ENCODE measurements around the gene TRIM36. TPM values are rescaled to one million over a fixed set of nuclear protein-coding genes. Genes with fewer than 3 reads are reported as not detected.

TRIM36 gene
- total and polyA plus RNA-seq, 7 donors, result 0.66 to 18.0 (median 3.2) TPM; not detected in 1

DNA sequence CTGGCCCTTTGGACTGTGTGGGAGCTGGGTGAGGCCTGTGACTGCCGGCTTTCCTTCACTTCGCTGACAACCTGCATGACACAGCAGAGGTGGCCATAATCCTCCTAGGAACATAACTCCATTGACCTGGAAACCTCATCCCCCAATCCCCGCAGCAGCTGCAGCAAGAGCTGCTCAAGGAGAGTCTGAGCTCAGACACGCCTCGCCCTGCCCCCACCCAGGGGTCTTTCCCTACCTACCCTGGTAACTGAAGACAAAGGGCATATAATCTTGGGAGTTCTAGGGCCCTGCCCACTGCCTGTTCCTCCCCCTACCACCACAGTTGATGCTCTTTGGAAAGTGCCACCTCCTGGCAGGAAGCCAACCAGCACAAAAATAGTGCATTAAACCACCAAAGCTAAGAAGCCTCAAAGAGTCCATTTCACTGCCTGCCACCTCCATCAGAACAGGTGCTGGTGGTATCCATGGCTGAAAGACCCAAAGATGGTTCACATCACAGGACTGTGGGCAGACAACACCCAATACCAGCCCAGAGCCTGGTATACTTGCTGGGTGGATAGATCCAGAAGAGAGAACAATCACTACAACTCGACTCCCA lies 18.4 kb downstream of the TRIM36 start:
- intact Hi-C loops (cut with DNase I), result no loop called here
- Histone ChIP-seq H3K4me3 (no peak overlapping the region), H3K4me1 (no peaks in the 10 kb centered on the region), H3K9me3 (peaks cover 0 to 5% (median 3%) of the 10 kb centered on the region in 4 donors), H3K27ac (no peak overlapping the region), H3K36me3 (no peaks in the 10 kb centered on the region), H3K27me3 (no peaks in the 10 kb centered on the region)
- no peak for DNase-seq
- TF ChIP-seq POLR2AphosphoS5 (IDR thresholded peaks at IDR 0.05), result no peak
- no peak for TF ChIP-seq POLR2A (IDR thresholded peaks at IDR 0.05)
- TF ChIP-seq EP300 (IDR thresholded peaks at IDR 0.05), result no peak
- TF ChIP-seq, protein P1, sequence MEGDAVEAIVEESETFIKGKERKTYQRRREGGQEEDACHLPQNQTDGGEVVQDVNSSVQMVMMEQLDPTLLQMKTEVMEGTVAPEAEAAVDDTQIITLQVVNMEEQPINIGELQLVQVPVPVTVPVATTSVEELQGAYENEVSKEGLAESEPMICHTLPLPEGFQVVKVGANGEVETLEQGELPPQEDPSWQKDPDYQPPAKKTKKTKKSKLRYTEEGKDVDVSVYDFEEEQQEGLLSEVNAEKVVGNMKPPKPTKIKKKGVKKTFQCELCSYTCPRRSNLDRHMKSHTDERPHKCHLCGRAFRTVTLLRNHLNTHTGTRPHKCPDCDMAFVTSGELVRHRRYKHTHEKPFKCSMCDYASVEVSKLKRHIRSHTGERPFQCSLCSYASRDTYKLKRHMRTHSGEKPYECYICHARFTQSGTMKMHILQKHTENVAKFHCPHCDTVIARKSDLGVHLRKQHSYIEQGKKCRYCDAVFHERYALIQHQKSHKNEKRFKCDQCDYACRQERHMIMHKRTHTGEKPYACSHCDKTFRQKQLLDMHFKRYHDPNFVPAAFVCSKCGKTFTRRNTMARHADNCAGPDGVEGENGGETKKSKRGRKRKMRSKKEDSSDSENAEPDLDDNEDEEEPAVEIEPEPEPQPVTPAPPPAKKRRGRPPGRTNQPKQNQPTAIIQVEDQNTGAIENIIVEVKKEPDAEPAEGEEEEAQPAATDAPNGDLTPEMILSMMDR (IDR thresholded peaks at IDR 0.05), result no peak
- 93 to 96% methylated on average over 6 of the region's 6 CpGs for WGBS, 2 donors

DNA sequence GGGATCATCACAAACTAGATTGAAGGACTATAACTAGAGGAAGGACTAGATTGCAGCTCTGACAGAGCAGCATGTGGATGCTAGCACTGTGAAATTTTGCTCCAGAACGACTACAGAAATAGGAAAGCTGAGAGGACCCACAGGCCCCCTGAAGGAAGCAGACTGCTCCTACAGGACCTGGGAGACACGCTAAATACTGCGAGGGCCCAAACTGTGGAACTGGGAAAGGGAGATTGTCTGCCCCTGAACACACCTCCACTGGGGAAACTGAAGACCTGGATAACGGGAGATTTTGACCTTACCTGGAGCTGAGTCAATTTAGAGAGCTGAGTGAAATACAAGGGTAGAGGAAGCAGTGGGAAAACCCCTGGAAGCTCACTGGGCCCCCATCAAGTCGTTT lies 19.2 kb downstream of the TRIM36 start:
- H3K36me3 ChIP-seq, result no peaks in the 10 kb centered on the region
- 87 to 90% methylated on average over 5 of the region's 5 CpGs for WGBS, 2 donors
- TF ChIP-seq POLR2A (IDR thresholded peaks at IDR 0.05), result no peak

DNA sequence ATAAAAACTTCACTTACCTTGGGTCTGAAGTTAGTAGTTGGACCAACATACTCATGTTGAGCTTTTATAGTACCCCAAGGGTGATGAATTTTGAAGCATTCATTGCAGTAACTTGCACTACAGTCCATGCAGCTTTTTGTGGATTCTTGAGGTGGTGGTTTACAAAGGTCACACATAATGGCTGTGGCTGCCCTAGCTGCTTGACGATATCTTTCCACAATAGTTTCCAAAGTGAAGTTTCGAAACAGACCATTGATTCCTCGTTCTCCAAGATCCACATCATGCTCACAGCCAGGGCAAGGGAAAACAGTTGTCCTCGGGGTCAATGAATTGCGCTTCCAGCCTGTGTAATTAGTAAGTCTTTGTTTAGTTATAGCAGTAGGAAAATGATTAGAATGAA lies 22.7 kb downstream of the TRIM36 start:
- TF ChIP-seq, protein P1 (IDR thresholded peaks at IDR 0.05), result no peak
- TF ChIP-seq EP300 (IDR thresholded peaks at IDR 0.05) (no peak), POLR2AphosphoS5 (IDR thresholded peaks at IDR 0.05) (no peak), POLR2A (IDR thresholded peaks at IDR 0.05) (no peak)
- no peak for DNase-seq
- Histone ChIP-seq H3K4me1 (no peaks in the 10 kb centered on the region), H3K36me3 (no peaks in the 10 kb centered on the region), H3K27me3 (no peaks in the 10 kb centered on the region), H3K4me3 (no peak overlapping the region), H3K9me3 (peaks cover 0 to under 1% (median 0%) of the 10 kb centered on the region in 4 donors), H3K27ac (no peak overlapping the region)
- intact Hi-C loops (cut with DNase I), result no loop called here
- 84 to 90% methylated on average over 5 of the region's 5 CpGs for WGBS, 2 donors

More for the DNA sequence above, 19.2 kb downstream of the TRIM36 start:
- H3K27ac ChIP-seq, result no peak overlapping the region
- peaks cover 0 to 5% (median 2%) of the 10 kb centered on the region in 4 donors for H3K9me3 ChIP-seq
- no peak overlapping the region for H3K4me3 ChIP-seq
- no peaks in the 10 kb centered on the region for H3K4me1 ChIP-seq
- H3K27me3 ChIP-seq, result no peaks in the 10 kb centered on the region
- DNase-seq, result no peak
- intact Hi-C loops (cut with DNase I), result no loop called here

DNA sequence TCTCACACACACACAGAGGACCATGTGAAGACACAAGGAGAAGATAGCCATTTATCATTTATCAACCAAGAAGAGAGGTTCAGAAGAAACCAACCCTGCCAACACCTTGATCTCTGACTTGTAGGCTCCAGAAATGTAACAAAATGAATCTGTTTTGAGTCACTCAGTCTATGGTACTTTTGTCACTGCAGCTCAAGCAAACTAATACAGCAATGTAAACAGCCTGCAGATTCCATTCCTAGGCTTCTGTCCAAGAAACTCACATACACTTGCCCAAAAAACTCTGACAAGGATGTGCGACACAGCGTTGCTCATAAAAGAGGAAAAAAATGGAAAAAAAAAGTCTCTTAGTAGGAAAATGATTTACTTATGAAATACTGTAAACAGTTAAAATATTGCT lies 33.4 kb downstream of the TRIM36 start:
- no peak for DNase-seq
- Histone ChIP-seq H3K27me3 (no peaks in the 10 kb centered on the region), H3K36me3 (no peaks in the 10 kb centered on the region), H3K27ac (no peak overlapping the region), H3K4me1 (no peaks in the 10 kb centered on the region), H3K9me3 (no peaks in the 10 kb centered on the region), H3K4me3 (no peak overlapping the region)
- intact Hi-C loops (cut with DNase I), result no loop called here
- TF ChIP-seq POLR2AphosphoS5 (IDR thresholded peaks at IDR 0.05) (no peak), POLR2A (IDR thresholded peaks at IDR 0.05) (no peak)
- 89 to 92% methylated on average over 2 of the region's 2 CpGs for WGBS, 2 donors

DNA sequence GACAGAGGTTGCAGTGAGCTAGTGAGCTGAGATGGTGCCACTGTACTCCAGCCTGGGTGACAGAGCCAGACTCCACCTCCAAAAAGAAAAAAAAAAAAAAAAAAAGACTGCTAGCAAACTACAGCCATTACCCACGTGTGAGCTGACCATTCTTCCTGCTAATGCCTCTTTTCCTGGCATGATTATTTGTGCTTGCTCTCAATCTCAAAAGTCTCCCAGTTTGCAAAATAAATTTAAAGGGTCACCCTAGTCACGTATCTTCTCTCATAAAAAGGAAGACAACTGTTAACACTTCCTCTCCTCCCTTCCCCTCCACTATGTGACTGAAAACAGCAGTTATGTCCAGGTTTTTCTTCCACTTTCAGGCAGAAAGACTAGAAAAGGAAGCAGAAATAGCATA lies 37.2 kb downstream of the TRIM36 start:
- 37 to 68% methylated on average over 2 of the region's 2 CpGs for WGBS, 2 donors
- no peaks in the 10 kb centered on the region for H3K9me3 ChIP-seq
- no peak for DNase-seq
- H3K4me1 ChIP-seq, result no peaks in the 10 kb centered on the region
- TF ChIP-seq POLR2A (IDR thresholded peaks at IDR 0.05) (no peak), EP300 (IDR thresholded peaks at IDR 0.05) (no peak), POLR2AphosphoS5 (IDR thresholded peaks at IDR 0.05) (no peak)
- TF ChIP-seq, protein P1 (IDR thresholded peaks at IDR 0.05), result no peak
- H3K36me3 ChIP-seq, result no peaks in the 10 kb centered on the region
- H3K27me3 ChIP-seq, result no peaks in the 10 kb centered on the region
- intact Hi-C loops (cut with DNase I), result no loop called here
- H3K27ac ChIP-seq, result no peak overlapping the region
- no peak overlapping the region for H3K4me3 ChIP-seq

DNA sequence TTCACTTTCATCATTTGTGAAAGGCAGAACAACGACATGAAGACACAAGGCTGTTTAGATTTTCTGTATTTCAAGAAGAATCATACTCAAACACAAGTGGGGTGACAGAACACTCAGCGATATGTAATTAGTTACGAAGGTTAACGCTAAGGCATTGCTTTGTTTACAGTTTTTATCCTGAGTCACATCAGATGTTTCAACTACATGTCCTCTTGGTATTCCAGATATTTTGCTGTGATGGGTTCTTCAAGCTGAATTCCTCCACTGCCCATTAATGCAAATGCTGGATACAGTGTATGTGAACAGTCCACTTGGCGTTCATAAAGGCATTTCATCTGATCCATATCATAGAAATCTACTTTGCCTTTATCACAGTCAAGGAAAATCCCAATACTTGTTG lies 43.4 kb downstream of the TRIM36 start:
- no peaks in the 10 kb centered on the region for H3K36me3 ChIP-seq
- WGBS, 2 donors, result 74 to 85% methylated on average over 5 of the region's 5 CpGs
- TF ChIP-seq POLR2A (IDR thresholded peaks at IDR 0.05), result no peak
- no peak for TF ChIP-seq EP300 (IDR thresholded peaks at IDR 0.05)
- TF ChIP-seq POLR2AphosphoS5 (IDR thresholded peaks at IDR 0.05), result no peak
- TF ChIP-seq, protein P1 (IDR thresholded peaks at IDR 0.05), result no peak
- H3K9me3 ChIP-seq, result no peaks in the 10 kb centered on the region
- H3K27me3 ChIP-seq, result no peaks in the 10 kb centered on the region
- H3K27ac ChIP-seq, result no peak overlapping the region
- no peak for DNase-seq
- intact Hi-C loops (cut with DNase I), result no loop called here
- H3K4me3 ChIP-seq, result no peak overlapping the region
- H3K4me1 ChIP-seq, result no peaks in the 10 kb centered on the region

Measured in sigmoid colon (tissue), 7 donors.